ENCODE results near the gene TSPAN16. TPM values are rescaled to one million over a fixed set of nuclear protein-coding genes. Genes with fewer than 3 reads are reported as not detected.

The TSPAN16 gene
- total and polyA plus RNA-seq, 11 donors: not detected

GRCh38 chr19:11248852-11249251 lies 47.1 kb upstream of the TSPAN16 start:
- 90 to 97% (median 95%) methylated on average over 2 of the region's 2 CpGs for WGBS, 4 donors
- intact Hi-C loops (cut with DNase I): no loop called here
- Histone ChIP-seq H3K27me3 (no peaks in the 10 kb centered on the region), H3K27ac (peak overlapping the region in 11 of 12 donors; percentile 65 to 95 (median 84)), H3K4me3 (no peak overlapping the region), H3K9me3 (no peaks in the 10 kb centered on the region), H3K4me1 (peaks cover 0 to 67% (median 43%) of the 10 kb centered on the region in 12 donors), H3K36me3 (peaks cover 0 to 82% (median 49%) of the 10 kb centered on the region in 9 donors)
- ATAC-seq: no peak
- TF ChIP-seq POLR2A (IDR thresholded peaks at IDR 0.05) (no peak), CTCF (IDR thresholded peaks at IDR 0.05) (no peak)
- DNase-seq: no peak

- 91 to 95% (median 93%) methylated on average over 4 of the region's 4 CpGs for WGBS, 4 donors
- peaks cover 0 to 65% (median 38%) of the 10 kb centered on the region in 9 donors for H3K36me3 ChIP-seq
- no peaks in the 10 kb centered on the region for H3K27me3 ChIP-seq
- ATAC-seq: no peak
- DNase-seq: no peak
- intact Hi-C loops (cut with DNase I): no loop called here
- TF ChIP-seq POLR2A (IDR thresholded peaks at IDR 0.05) (no peak), CTCF (IDR thresholded peaks at IDR 0.05) (no peak)
- H3K4me1 ChIP-seq: peaks cover 0 to 75% (median 48%) of the 10 kb centered on the region in 12 donors
- H3K4me3 ChIP-seq: no peak overlapping the region
- H3K9me3 ChIP-seq: no peaks in the 10 kb centered on the region
- H3K27ac ChIP-seq: peak overlapping the region in 8 of 12 donors; percentile 7 to 96 (median 87)
Measured at GRCh38 chr19:11251217-11251616, 44.7 kb upstream of the TSPAN16 start.

GRCh38 chr19:11251650-11252314 lies 44.2 kb upstream of the TSPAN16 start:
- peak in 1 of 5 donors; percentile 55 for DNase-seq
- H3K4me3 ChIP-seq: no peak overlapping the region
- no peaks in the 10 kb centered on the region for H3K9me3 ChIP-seq
- H3K4me1 ChIP-seq: peaks cover 0 to 75% (median 50%) of the 10 kb centered on the region in 12 donors
- H3K27ac ChIP-seq: peak overlapping the region in 11 of 12 donors; percentile 27 to 96 (median 86)
- H3K27me3 ChIP-seq: no peaks in the 10 kb centered on the region
- no peak for TF ChIP-seq CTCF (IDR thresholded peaks at IDR 0.05)
- TF ChIP-seq POLR2A (IDR thresholded peaks at IDR 0.05): no peak
- ATAC-seq: peak in 1 of 4 donors; percentile 29
- H3K36me3 ChIP-seq: peaks cover 0 to 59% (median 36%) of the 10 kb centered on the region in 9 donors
- WGBS, 4 donors: 68 to 82% (median 77%) methylated on average over 8 to 11 of the region's 11 CpGs
- intact Hi-C loops (cut with DNase I): no loop called here

- H3K4me1 ChIP-seq: peaks cover 0 to 67% (median 46%) of the 10 kb centered on the region in 12 donors
- DNase-seq: peak in 2 of 5 donors; percentile 52 to 58
- 55 to 72% (median 61%) methylated on average over 16 to 19 of the region's 19 CpGs for WGBS, 4 donors
Measured at GRCh38 chr19:11252665-11253355, 43.1 kb upstream of the TSPAN16 start.

More at GRCh38 chr19:11252665-11253355, 43.1 kb upstream of the TSPAN16 start:
- TF ChIP-seq CTCF (IDR thresholded peaks at IDR 0.05) (no peak), POLR2A (IDR thresholded peaks at IDR 0.05) (no peak)
- peaks cover 0 to 51% (median 36%) of the 10 kb centered on the region in 9 donors for H3K36me3 ChIP-seq
- no peaks in the 10 kb centered on the region for H3K27me3 ChIP-seq
- ATAC-seq: peak in 3 of 4 donors; percentile 19 to 78 (median 56)
- peak overlapping the region in 7 of 12 donors; percentile 7 to 19 (median 10) for H3K4me3 ChIP-seq
- H3K9me3 ChIP-seq: no peaks in the 10 kb centered on the region
- intact Hi-C loops (cut with DNase I): no loop called here
- H3K27ac ChIP-seq: peak overlapping the region; percentile 71 to 96 (median 85)

Measured in heart left ventricle (tissue), 16 donors.